Activated naive CD8-positive, alpha-beta T cell treated with anti-CD3 and anti-CD28 coated beads for 36 hours (primary cell): ENCODE results near the gene PTPRM. TPM values are rescaled to one million over a fixed set of nuclear protein-coding genes. Genes with fewer than 3 reads are reported as not detected.

Experiments used
- DNase-seq: peaks from one replicate; pipeline ENCODE4 v3.0.0; 2021
- H3K27ac Mint-ChIP-seq: one replicate; pipeline ENCODE4 v1.8.0; 2022; ENCODE audit warnings: mild to moderate bottlenecking, moderate library complexity, mixed read lengths
- H3K27me3 Mint-ChIP-seq: one replicate; pipeline ENCODE4 v1.8.0; 2022; ENCODE audit warnings: mild to moderate bottlenecking, mixed read lengths
- H3K36me3 Mint-ChIP-seq: one replicate; pipeline ENCODE4 v1.8.0; 2021; ENCODE audit warnings: mild to moderate bottlenecking, mixed read lengths
- H3K4me1 Mint-ChIP-seq: one replicate; pipeline ENCODE4 v1.8.0; 2021; ENCODE audit warnings: mixed read lengths
- H3K4me3 Mint-ChIP-seq: one replicate; pipeline ENCODE4 v1.8.0; 2022; ENCODE audit warnings: mild to moderate bottlenecking, moderate library complexity, mixed read lengths
- H3K9me3 Mint-ChIP-seq: one replicate; pipeline ENCODE4 v1.8.0; 2022; ENCODE audit warnings: mixed read lengths
- total RNA-seq, 2 experiments: library from RNA; stranded (reverse); gene quantifications; one replicate each; pipeline ENCODE4 v1.2.3, GENCODE V29; 2021

The PTPRM gene
- total RNA-seq, 2 experiments from 2014 or later, result 0.22 to 0.52 TPM

- no peak for DNase-seq
- H3K4me1 Mint-ChIP-seq, result no peaks in the 10 kb centered on the region
- H3K27me3 Mint-ChIP-seq, result peaks cover 7% of the 10 kb centered on the region
- H3K4me3 Mint-ChIP-seq, result no peak overlapping the region
- H3K9me3 Mint-ChIP-seq, result peaks cover 2% of the 10 kb centered on the region
- no peaks in the 10 kb centered on the region for H3K36me3 Mint-ChIP-seq
- H3K27ac Mint-ChIP-seq, result no peak overlapping the region
Observed at GRCh38 chr18:8386669-8387380, 819.7 kb downstream of the PTPRM start.

- Mint-ChIP-seq H3K9me3 (peaks cover 2% of the 10 kb centered on the region), H3K27ac (no peak overlapping the region), H3K4me1 (no peaks in the 10 kb centered on the region), H3K36me3 (no peaks in the 10 kb centered on the region), H3K4me3 (no peak overlapping the region), H3K27me3 (peaks cover 7% of the 10 kb centered on the region)
- peak; percentile 9 for DNase-seq
Observed at GRCh38 chr18:8389391-8390340, 822.5 kb downstream of the PTPRM start.

GRCh38 chr18:8391068-8391467, 824.0 kb downstream of the PTPRM start:
- Mint-ChIP-seq H3K9me3 (peaks cover 2% of the 10 kb centered on the region), H3K27me3 (peaks cover 7% of the 10 kb centered on the region), H3K36me3 (no peaks in the 10 kb centered on the region), H3K27ac (no peak overlapping the region), H3K4me3 (no peak overlapping the region), H3K4me1 (no peaks in the 10 kb centered on the region)
- DNase-seq, result no peak

GRCh38 chr18:8396254-8396653, 829.1 kb downstream of the PTPRM start:
- H3K4me3 Mint-ChIP-seq, result no peak overlapping the region
- H3K4me1 Mint-ChIP-seq, result no peaks in the 10 kb centered on the region
- H3K9me3 Mint-ChIP-seq, result no peaks in the 10 kb centered on the region
- H3K27ac Mint-ChIP-seq, result no peak overlapping the region
- H3K36me3 Mint-ChIP-seq, result no peaks in the 10 kb centered on the region
- peaks cover 3% of the 10 kb centered on the region for H3K27me3 Mint-ChIP-seq
- no peak for DNase-seq

GRCh38 chr18:8397034-8397433, 829.9 kb downstream of the PTPRM start:
- H3K27ac Mint-ChIP-seq, result no peak overlapping the region
- DNase-seq, result no peak
- no peaks in the 10 kb centered on the region for H3K4me1 Mint-ChIP-seq
- H3K9me3 Mint-ChIP-seq, result no peaks in the 10 kb centered on the region
- no peaks in the 10 kb centered on the region for H3K27me3 Mint-ChIP-seq
- H3K4me3 Mint-ChIP-seq, result no peak overlapping the region
- H3K36me3 Mint-ChIP-seq, result no peaks in the 10 kb centered on the region

GRCh38 chr18:8399138-8399537, 832.0 kb downstream of the PTPRM start:
- Mint-ChIP-seq H3K36me3 (no peaks in the 10 kb centered on the region), H3K4me3 (no peak overlapping the region), H3K4me1 (no peaks in the 10 kb centered on the region)

GRCh38 chr18:8400193-8400752, 833.2 kb downstream of the PTPRM start:
- Mint-ChIP-seq H3K9me3 (no peaks in the 10 kb centered on the region), H3K36me3 (no peaks in the 10 kb centered on the region), H3K4me3 (no peak overlapping the region), H3K4me1 (no peaks in the 10 kb centered on the region), H3K27me3 (no peaks in the 10 kb centered on the region), H3K27ac (no peak overlapping the region)
- DNase-seq, result no peak

More at GRCh38 chr18:8399138-8399537, 832.0 kb downstream of the PTPRM start:
- no peak overlapping the region for H3K27ac Mint-ChIP-seq
- DNase-seq, result no peak
- no peaks in the 10 kb centered on the region for H3K9me3 Mint-ChIP-seq
- no peaks in the 10 kb centered on the region for H3K27me3 Mint-ChIP-seq

- H3K27ac Mint-ChIP-seq, result no peak overlapping the region
- no peaks in the 10 kb centered on the region for H3K4me1 Mint-ChIP-seq
- no peaks in the 10 kb centered on the region for H3K27me3 Mint-ChIP-seq
- H3K36me3 Mint-ChIP-seq, result no peaks in the 10 kb centered on the region
- H3K4me3 Mint-ChIP-seq, result no peak overlapping the region
- DNase-seq, result no peak
- H3K9me3 Mint-ChIP-seq, result no peaks in the 10 kb centered on the region
Observed at GRCh38 chr18:8400825-8401224, 833.7 kb downstream of the PTPRM start.

- Mint-ChIP-seq H3K9me3 (no peaks in the 10 kb centered on the region), H3K36me3 (no peaks in the 10 kb centered on the region), H3K4me3 (no peak overlapping the region), H3K27me3 (no peaks in the 10 kb centered on the region), H3K4me1 (no peaks in the 10 kb centered on the region), H3K27ac (no peak overlapping the region)
- no peak for DNase-seq
Observed at GRCh38 chr18:8401606-8402005, 834.5 kb downstream of the PTPRM start.

- no peak for DNase-seq
- H3K27me3 Mint-ChIP-seq, result no peaks in the 10 kb centered on the region
- no peaks in the 10 kb centered on the region for H3K4me1 Mint-ChIP-seq
- no peaks in the 10 kb centered on the region for H3K9me3 Mint-ChIP-seq
- no peaks in the 10 kb centered on the region for H3K36me3 Mint-ChIP-seq
- no peak overlapping the region for H3K4me3 Mint-ChIP-seq
- H3K27ac Mint-ChIP-seq, result no peak overlapping the region
Observed at GRCh38 chr18:8402237-8402636, 835.1 kb downstream of the PTPRM start.

- Mint-ChIP-seq H3K9me3 (no peaks in the 10 kb centered on the region), H3K4me3 (no peak overlapping the region), H3K4me1 (no peaks in the 10 kb centered on the region), H3K27me3 (no peaks in the 10 kb centered on the region), H3K27ac (no peak overlapping the region), H3K36me3 (no peaks in the 10 kb centered on the region)
- no peak for DNase-seq
Observed at GRCh38 chr18:8403713-8404112, 836.6 kb downstream of the PTPRM start.

- no peak overlapping the region for H3K27ac Mint-ChIP-seq
- no peak for DNase-seq
- no peaks in the 10 kb centered on the region for H3K27me3 Mint-ChIP-seq
- peaks cover 5% of the 10 kb centered on the region for H3K9me3 Mint-ChIP-seq
- H3K4me1 Mint-ChIP-seq, result no peaks in the 10 kb centered on the region
- H3K4me3 Mint-ChIP-seq, result no peak overlapping the region
- no peaks in the 10 kb centered on the region for H3K36me3 Mint-ChIP-seq
Observed at GRCh38 chr18:8406186-8406867, 839.2 kb downstream of the PTPRM start.

GRCh38 chr18:8406868-8407250, 839.7 kb downstream of the PTPRM start:
- peaks cover 8% of the 10 kb centered on the region for H3K9me3 Mint-ChIP-seq
- no peak overlapping the region for H3K4me3 Mint-ChIP-seq
- H3K4me1 Mint-ChIP-seq, result no peaks in the 10 kb centered on the region
- H3K27me3 Mint-ChIP-seq, result no peaks in the 10 kb centered on the region
- DNase-seq, result no peak
- H3K36me3 Mint-ChIP-seq, result no peaks in the 10 kb centered on the region
- no peak overlapping the region for H3K27ac Mint-ChIP-seq

- Mint-ChIP-seq H3K9me3 (peaks cover 8% of the 10 kb centered on the region), H3K4me1 (no peaks in the 10 kb centered on the region), H3K27ac (no peak overlapping the region), H3K4me3 (no peak overlapping the region), H3K27me3 (no peaks in the 10 kb centered on the region), H3K36me3 (no peaks in the 10 kb centered on the region)
- no peak for DNase-seq
Observed at GRCh38 chr18:8409151-8409550, 842.0 kb downstream of the PTPRM start.

GRCh38 chr18:8411492-8411891, 844.4 kb downstream of the PTPRM start:
- Mint-ChIP-seq H3K4me1 (no peaks in the 10 kb centered on the region), H3K27me3 (peaks cover 1% of the 10 kb centered on the region), H3K4me3 (no peak overlapping the region), H3K27ac (no peak overlapping the region), H3K36me3 (no peaks in the 10 kb centered on the region), H3K9me3 (peaks cover 9% of the 10 kb centered on the region)
- DNase-seq, result no peak
